Erythroblast (primary cell): ENCODE data around the gene ARMH3.

Experiments used
- DNase-seq, 2 experiments: peaks; one replicate each; lab custom pipeline; 2025; lab: John Stamatoyannopoulos, UW
- GATA1 ChIP-seq: IDR thresholded peaks from 2 replicates; pipeline ENCODE4 v1.6.1; 2011; ENCODE audit warnings: low read depth, mild to moderate bottlenecking, control low read depth, low read length, moderate library complexity
- POLR2A ChIP-seq: IDR thresholded peaks from 2 replicates; pipeline ENCODE4 v1.6.1; 2011; ENCODE audit warnings: mild to moderate bottlenecking, low read length

ARMH3 gene

GRCh38 chr10:101956898-101957297, 99.1 kb downstream of the ARMH3 start:
- TF ChIP-seq POLR2A: no peak
- no peak for TF ChIP-seq GATA1
- DNase-seq: no peak

- TF ChIP-seq GATA1 (no peak), POLR2A (no peak)
These were observed 99.9 kb downstream of the ARMH3 start for GRCh38 chr10:101956117-101956516.

DNA sequence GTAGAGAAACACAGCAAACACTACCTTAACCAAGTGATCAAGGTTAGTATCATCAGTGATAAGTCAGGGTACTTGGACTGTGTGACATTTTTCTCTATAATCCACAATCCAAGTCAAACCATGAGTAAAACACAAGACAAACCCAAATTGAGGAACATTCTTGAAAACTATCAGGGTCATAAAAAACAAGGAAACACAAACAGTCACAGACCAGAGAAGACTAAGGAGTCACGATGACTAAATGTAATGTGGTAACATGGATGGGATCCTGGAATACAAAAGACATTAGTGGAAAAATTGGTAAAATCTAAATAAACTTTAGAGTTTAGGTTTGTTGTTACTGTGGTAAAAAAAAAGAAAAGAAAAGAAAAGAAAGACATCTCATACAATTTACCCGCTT, 103.8 kb downstream of the ARMH3 start:
- no peak for DNase-seq
- TF ChIP-seq GATA1: no peak
- no peak for TF ChIP-seq POLR2A

More at GRCh38 chr10:101956117-101956516, 99.9 kb downstream of the ARMH3 start:
- DNase-seq: no peak

DNA sequence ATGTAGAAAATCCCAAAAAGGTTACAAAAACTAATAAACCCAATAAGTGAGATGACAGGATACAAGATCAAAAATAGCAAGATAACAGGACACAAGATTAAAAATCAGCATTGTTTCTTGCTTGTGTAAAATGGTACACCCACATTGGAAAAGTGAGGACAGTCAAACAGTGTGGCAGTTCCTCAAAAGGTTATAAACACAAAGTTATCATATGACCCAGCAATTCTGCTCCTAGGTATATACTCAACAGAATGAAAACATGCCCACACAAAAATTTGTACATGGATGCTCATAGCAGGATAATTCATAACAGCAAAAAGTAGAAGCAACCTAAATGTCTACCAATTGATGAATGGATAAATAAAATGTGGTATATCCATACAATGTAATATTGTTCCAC, 105.8 kb downstream of the ARMH3 start:
- TF ChIP-seq POLR2A: no peak
- DNase-seq: no peak

- TF ChIP-seq POLR2A (no peak), GATA1 (no peak)
- DNase-seq: no peak
These were observed 114.1 kb downstream of the ARMH3 start for GRCh38 chr10:101941871-101942270.

GRCh38 chr10:101940916-101941315, 115.1 kb downstream of the ARMH3 start:
- DNase-seq: no peak
- TF ChIP-seq POLR2A (no peak), GATA1 (no peak)

GRCh38 chr10:101939729-101940128, 116.2 kb downstream of the ARMH3 start:
- DNase-seq: no peak

DNA sequence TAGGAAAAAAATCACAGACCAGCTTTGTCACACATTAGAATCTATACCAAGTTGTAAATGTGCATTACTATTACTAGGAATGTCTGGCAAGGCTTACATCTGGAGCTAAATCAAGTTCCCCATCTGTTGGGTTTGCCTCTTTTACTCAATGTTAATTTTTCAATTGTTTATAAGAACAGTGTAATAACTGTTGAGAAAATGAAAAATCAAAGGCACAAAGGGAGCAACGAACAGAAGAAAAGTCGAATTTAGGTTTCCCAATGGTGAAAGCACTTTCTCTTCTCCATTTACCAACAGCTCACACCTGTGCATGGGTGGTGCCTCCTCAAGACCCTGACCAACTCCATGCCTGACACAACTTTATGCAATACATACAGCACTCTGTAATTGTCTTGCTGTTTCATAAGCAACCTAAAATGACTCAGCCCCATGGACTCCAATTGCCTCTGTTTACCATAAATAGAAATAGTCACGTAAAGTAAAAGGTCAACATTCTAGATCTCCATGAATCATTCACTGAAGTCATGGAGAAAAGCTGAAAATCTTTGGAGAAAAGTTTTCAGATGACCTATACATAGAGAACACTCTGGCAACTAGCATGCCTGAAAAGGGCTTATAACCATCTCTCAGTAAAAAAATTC, 116.8 kb downstream of the ARMH3 start:
- no peak for TF ChIP-seq POLR2A
- DNase-seq: no peak

More at GRCh38 chr10:101939729-101940128, 116.2 kb downstream of the ARMH3 start:
- TF ChIP-seq POLR2A (no peak), GATA1 (no peak)

DNA sequence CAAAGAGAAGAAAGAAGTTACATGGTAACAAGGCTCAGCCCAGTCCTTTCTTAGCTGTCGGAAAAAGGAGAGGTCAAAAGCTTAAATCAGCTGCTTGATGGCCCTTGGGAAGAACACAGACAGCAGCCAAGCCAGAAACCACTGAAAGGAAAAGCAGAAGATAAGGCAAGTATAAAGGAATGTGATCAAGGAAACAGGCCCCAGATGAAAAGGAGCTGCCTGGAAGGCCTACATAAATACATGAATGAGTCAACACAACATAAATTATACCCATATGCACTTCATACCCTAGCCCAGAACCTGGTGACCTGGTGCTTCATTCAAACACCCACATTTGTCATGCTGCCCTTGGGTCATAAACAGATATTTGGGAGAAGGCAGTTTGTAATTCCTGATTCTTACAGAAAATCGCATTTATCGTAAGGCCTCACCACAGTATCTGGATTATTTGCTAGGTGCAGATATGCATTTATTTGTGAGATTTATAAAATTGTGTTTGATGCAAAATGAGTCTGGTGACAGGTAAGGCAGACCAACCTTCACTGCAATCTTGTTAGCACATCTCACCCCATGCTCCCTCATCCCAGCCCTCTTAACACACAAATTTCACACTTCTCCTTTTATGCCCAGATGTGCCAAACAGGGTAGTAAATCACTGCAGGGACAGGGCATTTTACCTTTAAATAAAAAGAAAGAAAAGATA, 117.5 kb downstream of the ARMH3 start:
- no peak for TF ChIP-seq GATA1
- DNase-seq: no peak

- TF ChIP-seq POLR2A (no peak), GATA1 (no peak)
These were observed 120.5 kb downstream of the ARMH3 start for GRCh38 chr10:101935431-101935830.

DNA sequence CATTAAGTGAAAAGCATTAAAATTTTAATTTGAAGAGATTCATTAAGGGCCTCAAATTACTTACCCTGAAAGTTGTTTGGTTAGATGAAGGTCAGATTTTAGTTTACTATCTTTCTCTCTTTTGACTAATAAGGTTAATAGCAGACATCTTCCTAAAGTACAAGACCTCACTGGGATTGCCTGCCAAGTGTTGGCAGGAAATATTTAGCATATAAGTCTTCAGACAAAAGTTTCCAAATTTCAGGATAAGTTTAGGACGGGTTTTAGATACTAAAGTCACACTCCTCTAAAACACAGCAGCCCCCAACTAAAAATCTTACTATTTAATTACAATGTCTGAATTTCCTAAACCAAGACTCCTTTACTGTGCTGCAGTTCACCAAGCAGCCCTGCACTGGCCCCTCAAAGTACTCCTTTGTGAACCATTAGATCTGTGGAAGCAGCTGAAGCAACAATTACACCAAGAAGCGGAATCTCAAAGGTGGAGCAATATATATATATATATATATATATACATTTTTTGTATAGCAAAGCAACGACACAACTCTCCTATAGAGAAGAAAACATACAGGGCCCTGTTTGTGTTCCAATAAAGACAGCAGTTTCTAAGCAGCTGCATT, 121.2 kb downstream of the ARMH3 start:
- TF ChIP-seq POLR2A (no peak), GATA1 (no peak)
- DNase-seq: no peak

More at GRCh38 chr10:101935431-101935830, 120.5 kb downstream of the ARMH3 start:
- no peak for DNase-seq

DNA sequence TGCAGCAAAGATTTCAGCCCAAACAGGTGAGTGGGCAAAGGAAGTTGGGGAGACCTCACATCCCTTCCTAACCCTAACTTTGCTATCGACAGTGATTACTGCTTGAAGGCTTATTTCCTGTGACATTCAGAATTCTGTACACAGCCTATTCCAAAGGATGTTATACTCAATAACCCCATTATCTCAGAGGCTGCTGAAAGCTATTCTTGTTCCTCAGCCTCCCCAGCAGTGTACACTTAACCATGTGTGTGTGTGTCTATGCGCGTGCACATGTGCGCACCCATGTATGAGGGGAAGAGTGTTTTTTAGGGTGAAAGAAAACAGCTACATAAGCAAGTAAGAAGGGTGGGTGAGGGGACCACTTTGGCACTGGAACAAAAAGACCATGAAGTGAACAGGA, 122.0 kb downstream of the ARMH3 start:
- TF ChIP-seq GATA1 (no peak), POLR2A (no peak)
- no peak for DNase-seq

DNA sequence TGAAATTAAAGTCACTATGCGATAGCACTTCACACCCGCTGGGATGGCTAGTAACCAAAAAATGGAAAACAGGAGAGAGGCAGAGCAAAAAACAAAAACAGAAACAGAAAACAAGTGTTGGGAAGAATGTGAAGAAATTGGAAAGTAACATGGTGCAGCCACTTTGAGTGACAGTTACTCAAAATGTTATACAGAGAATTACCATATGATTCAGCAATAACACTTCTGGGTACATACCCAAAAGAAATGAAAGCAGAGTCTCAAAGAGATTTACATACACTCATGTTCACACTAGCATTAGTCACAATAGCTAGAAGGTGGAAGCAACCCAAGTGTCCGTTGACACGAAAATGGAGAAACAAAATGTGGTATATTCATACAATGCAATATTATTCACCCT, 123.8 kb downstream of the ARMH3 start:
- no peak for TF ChIP-seq GATA1
- no peak for TF ChIP-seq POLR2A
- DNase-seq: no peak

DNA sequence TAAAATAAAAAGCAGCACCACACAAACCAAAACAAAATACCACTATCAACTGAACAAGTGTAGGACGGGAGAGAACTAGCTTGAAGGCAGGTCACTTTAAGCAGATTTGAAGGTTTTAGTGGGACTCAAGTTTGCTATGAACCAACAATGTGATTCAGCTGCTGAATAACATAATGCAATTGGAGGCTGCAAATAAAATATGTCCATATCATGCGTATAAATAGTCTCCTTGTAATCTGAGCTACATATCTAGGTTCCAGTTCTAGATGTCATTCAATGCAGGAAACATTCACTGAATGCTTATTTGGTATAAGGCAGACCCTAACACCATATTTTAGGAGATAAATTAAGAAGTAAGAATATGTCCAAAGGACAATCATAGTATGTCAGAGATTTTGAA, 130.9 kb downstream of the ARMH3 start:
- DNase-seq: no peak
- TF ChIP-seq GATA1 (no peak), POLR2A (no peak)

DNA sequence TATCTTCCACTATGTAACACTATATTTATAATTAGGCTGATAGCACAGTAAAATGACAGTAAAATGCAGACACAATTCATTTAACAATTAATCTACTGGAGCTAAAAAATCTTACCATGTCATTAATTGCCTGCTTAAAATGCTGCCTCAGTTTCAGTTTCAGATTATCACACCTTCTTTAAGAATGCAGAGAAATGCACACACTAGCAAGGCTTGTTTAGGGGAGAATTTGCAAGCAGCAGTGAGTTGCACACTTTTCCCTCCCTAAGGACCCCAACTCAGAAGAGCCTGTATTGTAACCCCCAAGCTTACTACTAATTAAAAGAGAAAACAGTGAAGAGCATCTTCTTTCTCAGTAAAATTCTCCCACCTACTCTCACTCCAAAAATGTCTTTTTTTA, 132.7 kb downstream of the ARMH3 start:
- DNase-seq: no peak
- TF ChIP-seq POLR2A: no peak
- TF ChIP-seq GATA1: no peak
